HG03095 (cell line): Measurements from ENCODE around the gene ADSS1.

ENCODE experiments used
- ATAC-seq: cut with Tn5 transposase; IDR thresholded peaks from one replicate; pipeline ENCODE4 v1.9.1; 2021; ENCODE audit warnings: moderate library complexity; ENCODE audit not compliant: unreplicated experiment

The ADSS1 gene

DNA sequence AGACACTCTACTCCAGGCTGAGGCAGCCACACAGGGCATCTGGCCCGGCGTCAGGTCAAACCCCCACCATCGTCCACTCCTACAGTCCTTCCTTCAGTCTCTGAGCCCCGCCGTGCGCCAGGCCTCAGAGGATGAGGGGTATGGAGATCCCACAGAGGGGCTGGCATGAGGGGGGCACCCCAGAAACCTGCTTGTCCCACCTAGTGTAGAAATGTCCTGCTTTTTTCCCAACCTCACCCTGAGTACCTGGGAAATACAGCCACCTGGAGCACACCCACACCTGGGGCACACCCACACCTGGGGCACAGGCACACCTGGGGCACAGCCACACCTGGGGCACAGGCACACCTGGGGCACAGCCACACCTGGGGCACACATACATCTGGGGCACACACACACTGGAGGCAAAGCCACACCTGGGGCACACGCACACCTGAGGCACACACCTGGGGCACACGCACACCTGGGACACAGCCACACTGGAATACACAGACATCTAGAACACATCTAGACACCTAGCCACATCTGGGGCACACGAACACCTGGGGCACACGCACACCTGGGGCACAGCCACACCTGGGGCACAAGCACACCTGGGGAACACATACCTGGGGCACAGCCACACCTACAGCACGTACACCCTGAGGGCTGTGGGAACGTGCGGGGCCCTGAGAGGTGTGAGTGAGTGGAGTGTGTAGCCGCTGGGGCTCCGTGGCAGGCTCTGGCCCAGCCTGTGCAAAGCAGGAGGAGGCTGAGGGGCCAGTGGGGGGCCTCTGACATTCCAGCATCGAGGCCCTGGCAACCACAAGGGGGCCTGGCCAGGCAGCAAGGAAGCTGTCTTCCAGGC lies 53.2 kb downstream of the ADSS1 start:
- no peak for ATAC-seq

DNA sequence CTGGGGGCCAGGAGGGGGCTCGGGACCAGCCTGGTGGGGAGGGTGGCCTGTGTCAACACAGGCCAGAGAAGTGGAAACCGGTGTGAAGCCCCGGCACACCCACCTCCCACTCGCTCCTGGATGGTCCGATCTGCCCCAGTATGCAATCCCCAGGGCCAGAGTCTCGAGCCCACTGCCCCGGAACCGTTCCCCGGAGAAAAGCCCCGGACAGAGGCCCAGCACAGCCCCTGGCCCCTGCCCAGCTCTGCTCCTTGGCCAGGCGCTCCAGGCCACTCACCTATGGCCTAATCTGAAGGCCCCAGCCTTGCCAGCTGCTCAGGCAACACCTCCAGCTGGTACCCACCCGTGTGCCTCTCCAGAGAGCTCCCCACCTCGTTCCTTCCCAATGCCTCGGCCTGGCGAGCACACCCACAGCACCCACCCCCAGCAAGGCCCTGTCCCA lies 53.8 kb downstream of the ADSS1 start:
- ATAC-seq, result no peak

DNA sequence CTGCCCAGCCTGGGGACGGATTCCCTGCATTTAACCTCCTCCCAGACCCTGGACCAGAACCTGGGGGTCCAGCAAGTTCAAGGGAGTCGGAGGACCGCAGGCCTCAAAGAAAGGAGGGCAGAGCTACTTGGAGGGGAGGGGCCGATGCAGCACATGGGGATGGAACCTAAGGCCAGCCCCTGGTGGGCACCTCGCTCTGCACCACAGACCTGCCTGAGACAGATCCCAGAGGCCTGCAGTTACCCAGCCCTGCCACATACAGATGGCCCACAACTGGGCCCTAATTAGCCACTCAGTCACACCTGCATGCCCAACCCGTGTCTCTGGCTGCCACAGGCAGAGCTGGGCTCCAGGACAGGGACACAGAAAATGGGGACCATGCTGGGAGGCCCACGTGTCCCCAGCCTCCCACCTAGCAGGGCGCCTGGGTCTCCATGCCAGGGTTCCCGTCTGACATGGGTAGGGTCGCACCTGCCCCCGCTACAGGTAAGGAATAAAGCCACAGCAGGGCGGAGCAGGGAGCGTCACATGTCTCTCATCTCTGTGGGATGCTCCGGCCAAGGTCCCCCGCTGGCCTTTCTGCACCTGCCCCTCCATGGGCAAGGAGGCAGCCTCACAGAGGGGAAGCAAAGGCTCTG lies 54.8 kb downstream of the ADSS1 start:
- ATAC-seq, result no peak

- ATAC-seq, result no peak
Observed at GRCh38 chr14:104779776-104780512, 55.9 kb downstream of the ADSS1 start.

- ATAC-seq, result no peak
Observed at GRCh38 chr14:104780513-104781030, 56.5 kb downstream of the ADSS1 start.

GRCh38 chr14:104781271-104782077 lies 57.4 kb downstream of the ADSS1 start:
- no peak for ATAC-seq

GRCh38 chr14:104782086-104782807 lies 58.2 kb downstream of the ADSS1 start:
- ATAC-seq, result no peak

GRCh38 chr14:104782808-104783139 lies 58.7 kb downstream of the ADSS1 start:
- no peak for ATAC-seq

- ATAC-seq, result no peak
Observed at GRCh38 chr14:104783484-104784217, 59.6 kb downstream of the ADSS1 start.

DNA sequence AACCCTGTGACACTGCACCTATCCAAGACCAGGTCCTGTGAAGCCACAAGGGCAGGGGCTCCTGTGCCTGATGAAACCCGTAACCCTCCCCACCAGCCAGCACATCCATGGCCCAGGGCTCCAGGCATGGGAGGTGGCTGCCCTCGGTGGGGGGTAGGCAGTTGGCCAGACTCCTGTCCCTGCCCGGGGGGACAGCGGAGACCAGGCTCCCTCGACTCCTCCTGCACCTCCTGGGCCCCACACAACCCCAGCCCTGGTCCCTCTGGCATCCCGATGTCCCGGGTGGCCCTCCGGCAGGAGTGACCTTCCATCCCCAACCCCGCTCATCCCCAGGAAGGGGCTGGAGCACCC lies 60.2 kb downstream of the ADSS1 start:
- ATAC-seq, result no peak

DNA sequence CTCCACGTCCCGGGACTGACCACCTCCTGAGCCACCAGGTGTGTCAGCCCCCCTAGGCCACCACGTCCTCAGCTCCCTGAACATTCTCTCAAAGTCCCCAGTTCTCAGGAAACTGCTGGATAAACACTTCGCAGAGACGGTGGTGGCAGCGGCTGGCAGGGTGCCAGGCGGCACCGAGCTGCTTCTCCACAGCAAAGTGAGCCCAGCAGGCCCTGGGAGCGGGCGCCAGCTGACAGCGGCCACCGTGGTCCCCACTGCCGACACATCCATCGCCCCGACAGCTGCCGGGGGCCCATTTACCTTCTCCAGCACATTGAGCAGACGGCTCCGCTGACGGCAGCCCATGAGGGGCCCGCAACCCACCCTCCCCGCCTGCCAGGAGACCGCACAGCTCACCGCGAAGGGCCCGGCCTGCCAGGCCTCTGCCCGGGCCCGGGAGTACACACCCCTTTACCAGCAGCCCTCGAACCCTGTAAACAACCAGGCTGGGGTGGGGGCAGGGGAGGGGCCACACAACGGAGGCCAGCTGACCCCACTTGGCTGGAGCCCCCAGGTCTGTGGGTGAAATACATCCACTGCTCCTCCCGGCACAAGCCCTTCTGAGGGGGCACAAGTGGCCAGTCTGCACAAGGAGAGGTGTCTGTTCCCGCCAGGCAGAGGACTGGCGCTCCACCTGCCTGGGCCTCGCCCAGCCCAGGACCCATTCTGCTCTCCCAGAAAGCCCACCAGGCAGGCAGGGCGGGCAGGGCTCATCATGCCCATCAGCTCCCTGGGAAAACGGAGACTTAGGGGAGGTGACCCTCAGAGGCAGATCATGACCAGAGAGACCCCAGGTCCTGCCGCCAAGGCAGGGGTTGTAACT lies 61.0 kb downstream of the ADSS1 start:
- ATAC-seq, result no peak

GRCh38 chr14:104785708-104786080 lies 61.7 kb downstream of the ADSS1 start:
- no peak for ATAC-seq

DNA sequence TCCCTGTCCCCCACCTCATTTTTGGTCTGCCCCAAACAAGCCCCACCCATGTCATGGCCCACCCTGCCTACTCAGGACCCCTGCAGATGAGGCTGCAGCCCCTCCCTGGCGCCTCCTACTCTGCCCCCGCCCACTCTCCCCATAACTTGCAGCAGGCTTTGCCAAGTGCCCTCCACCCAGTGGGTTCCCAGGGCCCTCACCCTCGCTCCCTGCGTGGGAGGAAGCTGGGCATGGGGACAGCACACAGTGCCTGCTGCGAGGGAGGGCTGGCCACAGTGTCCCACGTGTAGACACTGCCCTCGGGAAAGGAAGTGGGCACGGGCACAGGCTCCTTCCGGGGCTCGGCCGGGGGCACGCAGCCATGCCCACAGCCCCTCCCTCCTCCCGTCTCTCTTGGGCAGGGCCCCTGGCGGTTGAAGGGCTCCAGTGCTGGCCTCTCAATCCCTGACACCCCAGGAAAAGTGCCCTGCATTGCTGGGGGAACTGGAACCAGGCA lies 62.1 kb downstream of the ADSS1 start:
- ATAC-seq, result no peak

- ATAC-seq, result no peak
Observed at GRCh38 chr14:104786726-104787675, 63.0 kb downstream of the ADSS1 start.

DNA sequence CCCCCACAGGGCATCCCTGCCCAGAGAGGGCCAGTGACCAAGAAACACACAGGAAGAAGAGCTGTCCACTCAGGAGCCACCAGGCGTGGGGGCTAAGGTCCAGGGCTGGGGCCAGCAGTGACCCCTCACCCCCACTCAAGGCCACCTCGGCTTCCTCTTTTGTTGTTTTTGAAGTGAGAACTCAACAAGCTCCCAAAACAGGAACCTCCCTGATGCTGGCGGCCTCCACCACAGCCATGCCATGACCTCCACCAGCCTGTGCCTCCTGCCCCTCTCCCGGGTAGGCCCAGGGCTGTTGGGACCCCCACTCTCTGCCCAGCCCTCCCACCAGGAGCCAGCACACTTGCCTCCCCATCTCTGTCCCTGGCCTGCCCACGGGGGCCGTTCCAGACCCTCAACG lies 63.7 kb downstream of the ADSS1 start:
- ATAC-seq, result no peak

DNA sequence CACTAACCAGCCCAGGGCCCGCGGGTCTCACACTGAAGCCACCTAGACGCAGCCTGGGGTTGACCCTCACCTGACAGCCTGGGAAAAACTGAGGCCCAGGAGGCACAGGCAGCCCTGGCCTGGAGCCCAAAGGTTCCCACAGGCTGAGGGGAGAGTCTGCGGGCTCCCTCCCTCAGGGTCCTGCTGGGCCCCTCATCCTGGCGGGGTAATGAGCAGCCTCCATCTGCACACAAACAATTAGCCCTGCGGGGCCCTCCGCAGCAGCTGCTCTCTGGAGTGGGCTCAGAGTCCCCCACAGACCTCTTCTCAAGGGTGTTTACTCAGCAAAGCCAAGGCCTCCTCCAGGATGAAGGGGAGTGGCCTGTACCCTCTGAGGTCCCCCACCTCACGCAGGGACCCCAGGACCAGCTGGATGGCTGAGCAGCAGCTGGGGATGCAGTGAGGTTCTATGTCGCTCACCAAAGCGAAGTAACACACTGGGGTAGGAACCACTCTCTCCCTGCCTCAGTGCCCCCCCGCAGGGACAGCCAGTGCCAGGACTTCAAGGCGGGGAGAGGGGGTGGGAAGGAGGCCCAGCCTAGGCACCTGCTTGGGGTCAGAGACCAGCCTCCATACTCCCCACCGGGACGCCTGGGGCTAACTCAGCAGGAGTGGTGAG lies 64.3 kb downstream of the ADSS1 start:
- no peak for ATAC-seq
